HL-60 (cell line): Measurements from ENCODE around the gene IBSP.

Experiments
- DNase-seq, 2 experiments: peaks; one replicate each; pipeline ENCODE4 v3.0.0-alpha.2; 2010 to 2020; ENCODE audit warnings: low read depth in 1 of 2, low spot score in 1 of 2
- H3K27ac ChIP-seq: fragments of 250-450 bp; sonication (Bioruptor Pico); replicated peaks from 2 replicates; pipeline ENCODE4 v1.5.1; 2020; ENCODE audit warnings: mild to moderate bottlenecking, moderate library complexity
- H3K27me3 ChIP-seq: fragments of 250-450 bp; sonication (Bioruptor Pico); 2 replicates; pipeline ENCODE4 v1.5.1; 2021; ENCODE audit warnings: mild to moderate bottlenecking, moderate library complexity; ENCODE audit not compliant: insufficient read depth, poor library complexity, severe bottlenecking
- H3K4me3 ChIP-seq: replicated peaks from 2 replicates; pipeline ENCODE4 v1.5.1; 2011; ENCODE audit warnings: mild to moderate bottlenecking, control low read depth, low read length; ENCODE audit not compliant: insufficient read depth
- CTCF ChIP-seq: IDR thresholded peaks from one replicate; pipeline ENCODE4 v1.5.1; 2011; ENCODE audit warnings: low read length, control low read depth, inconsistent platforms; ENCODE audit not compliant: insufficient read depth
- GABPA ChIP-seq: IDR thresholded peaks from 2 replicates; pipeline ENCODE4 v1.6.1; 2012; ENCODE audit warnings: low read depth
- POLR2AphosphoS5 ChIP-seq: IDR thresholded peaks from 2 replicates; pipeline ENCODE4 v1.6.1; 2012; ENCODE audit warnings: low read depth
- REST ChIP-seq: IDR thresholded peaks from 2 replicates; pipeline ENCODE4 v1.6.1; 2012; ENCODE audit warnings: low read depth; ENCODE audit not compliant: insufficient replicate concordance
- SPI1 ChIP-seq: IDR thresholded peaks from 2 replicates; pipeline ENCODE4 v1.6.1; 2012; ENCODE audit warnings: low read depth, mild to moderate bottlenecking, borderline replicate concordance

Gene IBSP

DNA sequence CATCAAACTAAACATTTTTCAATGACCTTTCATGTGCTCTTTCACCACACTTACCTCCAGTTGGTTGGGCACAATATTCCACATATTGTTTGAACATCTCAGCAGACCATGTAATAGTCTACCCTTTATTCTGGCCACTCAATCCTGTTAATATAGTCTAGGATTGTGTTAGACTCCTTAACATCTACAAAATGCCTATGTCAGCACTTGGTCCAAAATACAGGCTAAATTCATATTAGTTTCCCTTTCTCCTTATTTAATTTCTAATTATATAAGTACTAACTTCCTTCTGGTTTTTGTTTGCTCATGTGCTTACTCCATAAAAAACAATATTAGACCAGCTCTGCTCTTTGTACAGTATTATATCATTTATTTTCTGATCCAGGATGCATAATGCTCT is 54.5 kb downstream of the IBSP start:
- DNase-seq: no peak
- H3K27me3 ChIP-seq: no peaks in the 10 kb centered on the region
- H3K4me3 ChIP-seq: no peak overlapping the region
- TF ChIP-seq POLR2AphosphoS5 (no peak), REST (no peak), SPI1 (no peak), GABPA (no peak), CTCF (no peak)
- H3K27ac ChIP-seq: no peak overlapping the region

DNA sequence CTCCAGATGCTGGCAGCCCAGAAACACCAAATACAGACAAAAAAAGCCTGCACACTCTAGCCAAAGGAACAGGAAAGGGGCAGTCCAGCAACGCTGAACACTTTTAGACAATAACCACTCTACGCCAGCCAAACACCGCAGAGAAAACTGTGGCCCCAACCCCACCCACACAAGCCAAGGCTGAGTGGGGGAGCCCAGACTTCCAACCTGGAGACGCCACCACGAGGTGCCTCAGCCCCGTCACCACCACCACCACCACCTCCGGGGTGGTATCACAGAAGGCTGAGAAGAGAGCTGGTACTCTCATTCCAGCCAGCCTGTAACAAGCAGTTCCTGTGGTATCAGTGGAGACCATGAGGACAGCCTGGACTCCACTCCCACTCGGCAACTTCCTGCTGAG is 56.2 kb downstream of the IBSP start:
- no peak overlapping the region for H3K4me3 ChIP-seq
- DNase-seq: no peak
- H3K27ac ChIP-seq: no peak overlapping the region
- H3K27me3 ChIP-seq: no peaks in the 10 kb centered on the region
- no peak for TF ChIP-seq REST
- no peak for TF ChIP-seq SPI1
- TF ChIP-seq CTCF: no peak
- no peak for TF ChIP-seq POLR2AphosphoS5
- TF ChIP-seq GABPA: no peak

DNA sequence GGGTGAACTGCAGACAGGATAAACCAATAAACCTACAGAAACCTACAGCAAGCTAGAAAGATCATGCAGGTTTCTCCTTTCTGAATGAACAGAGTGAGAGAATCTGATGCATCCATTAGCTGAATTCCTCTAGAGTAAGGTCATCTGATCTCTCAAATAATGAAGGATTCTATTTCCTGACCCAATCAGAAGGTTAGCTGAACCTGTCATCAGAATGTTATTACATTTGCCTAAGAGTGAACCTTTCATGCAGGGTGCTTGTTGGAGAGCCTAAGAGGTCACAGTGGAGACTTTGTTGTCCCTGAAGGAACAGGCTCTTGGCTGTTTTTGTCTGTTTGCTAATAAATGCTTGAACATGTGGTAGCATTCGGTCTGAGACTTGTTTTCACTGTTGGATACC is 57.5 kb downstream of the IBSP start:
- no peak for DNase-seq
- TF ChIP-seq CTCF: no peak
- no peak for TF ChIP-seq GABPA
- TF ChIP-seq REST: no peak
- no peak for TF ChIP-seq POLR2AphosphoS5
- no peak for TF ChIP-seq SPI1
- no peak overlapping the region for H3K27ac ChIP-seq

More for the DNA sequence above, 57.5 kb downstream of the IBSP start:
- Histone ChIP-seq H3K4me3 (no peak overlapping the region), H3K27me3 (no peaks in the 10 kb centered on the region)
